ENCODE results near the gene KIZ. TPM values are rescaled to one million over a fixed set of nuclear protein-coding genes. Genes with fewer than 3 reads are reported as not detected.

KIZ gene
- total and polyA plus RNA-seq, 7 donors: 5.1 to 291 (median 171) TPM

- 79 to 86% methylated on average over 9 of the region's 9 CpGs for WGBS, 2 donors
- H3K27me3 ChIP-seq: peaks cover 0 to 67% (median 10%) of the 10 kb centered on the region in 3 donors
- no peaks in the 10 kb centered on the region for H3K36me3 ChIP-seq
These were observed 37.9 kb upstream of the KIZ start for GRCh38 chr20:21087862-21088540.

GRCh38 chr20:21089391-21089790 lies 36.5 kb upstream of the KIZ start:
- Histone ChIP-seq H3K36me3 (no peaks in the 10 kb centered on the region), H3K27me3 (peaks cover 0 to 70% (median 10%) of the 10 kb centered on the region in 3 donors), H3K9me3 (no peaks in the 10 kb centered on the region), H3K4me3 (no peak overlapping the region), H3K4me1 (no peaks in the 10 kb centered on the region), H3K27ac (no peak overlapping the region)
- intact Hi-C loops (cut with DNase I): no loop called here
- 20 to 50% methylated on average over 8 of the region's 8 CpGs for WGBS, 2 donors
- TF ChIP-seq CTCF (IDR thresholded peaks at IDR 0.05) (no peak), POLR2AphosphoS5 (IDR thresholded peaks at IDR 0.05) (no peak), POLR2A (IDR thresholded peaks at IDR 0.05) (no peak), EP300 (IDR thresholded peaks at IDR 0.05) (no peak)
- DNase-seq: no peak

More at GRCh38 chr20:21087862-21088540, 37.9 kb upstream of the KIZ start:
- intact Hi-C loops (cut with DNase I): no loop called here
- Histone ChIP-seq H3K4me3 (no peak overlapping the region), H3K4me1 (no peaks in the 10 kb centered on the region), H3K27ac (no peak overlapping the region), H3K9me3 (no peaks in the 10 kb centered on the region)
- no peak for TF ChIP-seq POLR2AphosphoS5 (IDR thresholded peaks at IDR 0.05)
- no peak for TF ChIP-seq CTCF (IDR thresholded peaks at IDR 0.05)
- TF ChIP-seq POLR2A (IDR thresholded peaks at IDR 0.05): no peak
- TF ChIP-seq EP300 (IDR thresholded peaks at IDR 0.05): no peak
- no peak for DNase-seq

- Histone ChIP-seq H3K36me3 (no peaks in the 10 kb centered on the region), H3K4me3 (no peak overlapping the region), H3K4me1 (no peaks in the 10 kb centered on the region), H3K27ac (no peak overlapping the region), H3K27me3 (peaks cover 0 to 64% (median 16%) of the 10 kb centered on the region in 3 donors), H3K9me3 (no peaks in the 10 kb centered on the region)
- no peak for TF ChIP-seq EP300 (IDR thresholded peaks at IDR 0.05)
- TF ChIP-seq POLR2A (IDR thresholded peaks at IDR 0.05): no peak
- TF ChIP-seq CTCF (IDR thresholded peaks at IDR 0.05): no peak
- no peak for TF ChIP-seq POLR2AphosphoS5 (IDR thresholded peaks at IDR 0.05)
- 35 to 40% methylated on average over 14 of the region's 14 CpGs for WGBS, 2 donors
- no peak for DNase-seq
- intact Hi-C loops (cut with DNase I): no loop called here
These were observed 35.7 kb upstream of the KIZ start for GRCh38 chr20:21090111-21090618.

GRCh38 chr20:21090721-21091120 lies 35.2 kb upstream of the KIZ start:
- H3K27me3 ChIP-seq: peaks cover 0 to 64% (median 16%) of the 10 kb centered on the region in 3 donors

More at GRCh38 chr20:21090721-21091120, 35.2 kb upstream of the KIZ start:
- intact Hi-C loops (cut with DNase I): no loop called here
- Histone ChIP-seq H3K9me3 (no peaks in the 10 kb centered on the region), H3K4me1 (no peaks in the 10 kb centered on the region), H3K4me3 (no peak overlapping the region), H3K36me3 (no peaks in the 10 kb centered on the region), H3K27ac (no peak overlapping the region)
- 72 to 75% methylated on average over 11 of the region's 11 CpGs for WGBS, 2 donors
- DNase-seq: no peak
- no peak for TF ChIP-seq POLR2A (IDR thresholded peaks at IDR 0.05)
- no peak for TF ChIP-seq EP300 (IDR thresholded peaks at IDR 0.05)
- no peak for TF ChIP-seq CTCF (IDR thresholded peaks at IDR 0.05)
- TF ChIP-seq POLR2AphosphoS5 (IDR thresholded peaks at IDR 0.05): no peak

Data from sigmoid colon (tissue), 7 donors.